H1 (cell line): ENCODE results near the gene ZMAT5. TPM values are rescaled to one million over a fixed set of nuclear protein-coding genes. Genes with fewer than 3 reads are reported as not detected.

Experiments used
- CTCF ChIA-PET: fragments of 300-600 bp; sonication (Branson Sonifier 250); formaldehyde crosslinking; loops from one replicate; lab custom pipeline; 2021; ENCODE audit not compliant: partially characterized antibody; lab: Charles Lee
- POLR2A ChIA-PET: fragments of 300-600 bp; sonication (Branson Sonifier 250); formaldehyde crosslinking; loops from one replicate; lab custom pipeline; 2021; ENCODE audit warnings: inconsistent platforms; ENCODE audit not compliant: partially characterized antibody; lab: Charles Lee
- DNase-seq, 2 experiments: peaks; one replicate each; pipeline versions ENCODE4 v3.0.0 to v3.0.0-alpha.2; 2010 to 2022; ENCODE audit warnings: low spot score in 2 of 2, low read depth in 1 of 2, mixed read lengths in 1 of 2
- FAIRE-seq: peaks from 2 replicates; lab custom pipeline; 2011; peaks lifted over from hg19 to GRCh38; lab: Jason Lieb, UNC
- H2AFZ ChIP-seq: 2 replicates; pipeline ENCODE4 v1.8.1; 2012; ENCODE audit warnings: low read length, inconsistent platforms
- H2AK5ac ChIP-seq: 2 replicates; pipeline ENCODE4 v1.6.1; 2013; ENCODE audit warnings: low read depth, low read length
- H2BK120ac ChIP-seq: replicated peaks from 2 replicates; pipeline ENCODE3; 2013; ENCODE audit warnings: low read depth, low read length, inconsistent platforms
- H2BK12ac ChIP-seq: 2 replicates; pipeline ENCODE4 v1.6.1; 2013; ENCODE audit warnings: low read depth, low read length
- H2BK15ac ChIP-seq: 2 replicates; pipeline ENCODE4 v1.6.1; 2013; ENCODE audit warnings: low read length
- H2BK20ac ChIP-seq: 2 replicates; pipeline ENCODE4 v1.6.1; 2013; ENCODE audit warnings: low read length
- H2BK5ac ChIP-seq: 2 replicates; pipeline ENCODE4 v1.6.1; 2013; ENCODE audit warnings: low read depth, low read length
- H3K14ac ChIP-seq: 2 replicates; pipeline ENCODE4 v1.6.1; 2013; ENCODE audit warnings: inconsistent platforms; ENCODE audit not compliant: insufficient read length
- H3K18ac ChIP-seq: 2 replicates; pipeline ENCODE4 v1.6.1; 2013; ENCODE audit warnings: low read length; ENCODE audit errors: extremely low read depth
- H3K23ac ChIP-seq: 2 replicates; pipeline ENCODE4 v1.6.1; 2013; ENCODE audit warnings: inconsistent platforms; ENCODE audit not compliant: insufficient read length
- H3K23me2 ChIP-seq: 2 replicates; pipeline ENCODE4 v1.6.1; 2013; ENCODE audit warnings: low read depth, low read length
- H3K27ac ChIP-seq: 2 replicates; pipeline ENCODE4 v1.6.1; 2011; ENCODE audit warnings: low read depth, low read length, inconsistent platforms
- H3K27me3 ChIP-seq, 4 experiments: replicated peaks in 1 of 4; 1 replicate in 1 of 4; 2 replicates in 3 of 4; pipeline versions ENCODE4 v1.6.1 to v1.8.1; 2011 to 2013; ENCODE audit warnings: low read length in 3 of 4, mild to moderate bottlenecking in 3 of 4, inconsistent platforms in 2 of 4, mixed read lengths in 2 of 4, moderate library complexity in 1 of 4; ENCODE audit not compliant: control insufficient read depth in 3 of 4, insufficient read depth in 3 of 4; ENCODE audit errors: extremely low read depth in 1 of 4
- H3K36me3 ChIP-seq, 4 experiments: 2 replicates each; pipeline versions ENCODE4 v1.6.1 to v1.8.1; 2011 to 2013; ENCODE audit warnings: mild to moderate bottlenecking in 4 of 4, low read length in 3 of 4, moderate library complexity in 2 of 4, control low read depth in 1 of 4, inconsistent platforms in 1 of 4; ENCODE audit not compliant: insufficient read depth in 4 of 4, control insufficient read depth in 2 of 4
- H3K4ac ChIP-seq: replicated peaks from 2 replicates; pipeline ENCODE3; 2013; ENCODE audit warnings: low read length, low read depth, mixed read lengths, inconsistent platforms; ENCODE audit not compliant: insufficient read length
- H3K4me1 ChIP-seq, 4 experiments: replicated peaks in 1 of 4; 1 replicate in 1 of 4; 2 replicates in 3 of 4; pipeline versions ENCODE4 v1.6.1 to v1.8.1; 2011 to 2013; ENCODE audit warnings: low read length in 3 of 4, inconsistent platforms in 2 of 4, mixed read lengths in 1 of 4; ENCODE audit not compliant: insufficient read depth in 4 of 4, control insufficient read depth in 3 of 4
- H3K4me2 ChIP-seq, 2 experiments: 2 replicates each; pipeline versions ENCODE4 v1.6.1 to v1.8.1; 2011 to 2013; ENCODE audit warnings: low read depth in 2 of 2, low read length in 2 of 2, control low read depth in 1 of 2, inconsistent platforms in 1 of 2, mild to moderate bottlenecking in 1 of 2; ENCODE audit not compliant: insufficient read depth in 1 of 2
- H3K4me3 ChIP-seq, 4 experiments: fragments of 200-600, 300-600 bp in 1 of 4; sonication (generic), shearing (Covaris generic), sonication (Bioruptor Twin) in 1 of 4; 2 replicates each; pipeline versions ENCODE4 v1.5.1 to v1.8.1; 2011 to 2016; ENCODE audit warnings: low read length in 4 of 4, low read depth in 3 of 4, control low read depth in 2 of 4, inconsistent platforms in 2 of 4, mild to moderate bottlenecking in 2 of 4, mixed read lengths in 1 of 4, moderate library complexity in 1 of 4; ENCODE audit not compliant: insufficient read depth in 2 of 4; ENCODE audit errors: extremely low read depth in 1 of 4
- H3K56ac ChIP-seq: replicated peaks from 2 replicates; pipeline ENCODE3; 2013; ENCODE audit warnings: low read depth, mild to moderate bottlenecking, mixed read lengths, low read length, inconsistent platforms; ENCODE audit not compliant: insufficient read length
- H3K79me1 ChIP-seq: 2 replicates; pipeline ENCODE4 v1.6.1; 2013; ENCODE audit warnings: low read depth, low read length, control low read depth
- H3K79me2 ChIP-seq, 2 experiments: 2 replicates each; pipeline versions ENCODE4 v1.6.1 to v1.8.1; 2012 to 2013; ENCODE audit warnings: low read length in 2 of 2, mild to moderate bottlenecking in 2 of 2, inconsistent platforms in 1 of 2; ENCODE audit not compliant: insufficient read depth in 2 of 2, control insufficient read depth in 1 of 2
- H3K9ac ChIP-seq, 4 experiments: replicated peaks in 1 of 4; 1 replicate in 1 of 4; 2 replicates in 3 of 4; pipeline versions ENCODE4 v1.6.1 to v1.8.1; 2011 to 2013; ENCODE audit warnings: low read depth in 3 of 4, low read length in 3 of 4, control low read depth in 2 of 4, mild to moderate bottlenecking in 2 of 4, moderate library complexity in 2 of 4, inconsistent platforms in 1 of 4; ENCODE audit errors: extremely low read depth in 1 of 4
- H3K9me3 ChIP-seq, 2 experiments: 2 replicates each; pipeline versions ENCODE4 v1.6.1 to v1.8.1; 2012 to 2013; ENCODE audit warnings: mild to moderate bottlenecking in 2 of 2, moderate library complexity in 2 of 2, control low read depth in 1 of 2, inconsistent platforms in 1 of 2, low read depth in 1 of 2, low read length in 1 of 2, mixed read lengths in 1 of 2; ENCODE audit not compliant: insufficient read depth in 2 of 2
- H4K20me1 ChIP-seq, 2 experiments: replicated peaks in 1 of 2; 2 replicates each; pipeline versions ENCODE3 to v1.8.1; 2011 to 2013; ENCODE audit warnings: inconsistent platforms in 2 of 2, low read length in 2 of 2, mild to moderate bottlenecking in 1 of 2; ENCODE audit not compliant: insufficient read depth in 2 of 2, control insufficient read depth in 1 of 2
- H4K5ac ChIP-seq: 2 replicates; pipeline ENCODE4 v1.6.1; 2013; ENCODE audit warnings: low read length, low read depth, mixed read lengths, inconsistent platforms; ENCODE audit not compliant: insufficient read length
- H4K8ac ChIP-seq: 2 replicates; pipeline ENCODE4 v1.8.0; 2013; ENCODE audit warnings: mild to moderate bottlenecking, moderate library complexity, low read length, inconsistent platforms; ENCODE audit not compliant: insufficient read depth; ENCODE audit errors: extremely low read depth
- H4K91ac ChIP-seq: replicated peaks from 2 replicates; pipeline ENCODE3; 2013; ENCODE audit warnings: low read length, mixed read lengths, inconsistent platforms; ENCODE audit not compliant: insufficient read length
- CBX8 ChIP-seq: fragments of 300-800, 300-1000 bp; sonication (generic); IDR thresholded peaks from 2 replicates; pipeline ENCODE4 v1.7.1; 2016; ENCODE audit warnings: low read depth, low read length, borderline replicate concordance
- CREB1 ChIP-seq: IDR thresholded peaks from 2 replicates; pipeline ENCODE4 v1.6.1; 2012; ENCODE audit warnings: inconsistent platforms
- EGR1 ChIP-seq: IDR thresholded peaks from 2 replicates; pipeline ENCODE4 v1.6.1; 2011; ENCODE audit warnings: low read depth, low read length, borderline replicate concordance
- EP300 ChIP-seq, 2 experiments: IDR thresholded peaks; 1 replicate in 1 of 2; 2 replicates in 1 of 2; pipeline ENCODE4 v1.6.1; 2011 to 2012; ENCODE audit warnings: low read depth in 2 of 2, low read length in 2 of 2, mild to moderate bottlenecking in 2 of 2, borderline replicate concordance in 1 of 2, inconsistent platforms in 1 of 2, moderate library complexity in 1 of 2
- EZH2 ChIP-seq: fragments of 200-600 bp; sonication (generic); IDR thresholded peaks from 2 replicates; pipeline ENCODE4 v1.7.1; 2012; ENCODE audit warnings: low read depth, mild to moderate bottlenecking, moderate library complexity, low read length, inconsistent platforms; ENCODE audit not compliant: severe bottlenecking
- GABPA ChIP-seq: IDR thresholded peaks from 2 replicates; pipeline ENCODE4 v1.6.1; 2011; ENCODE audit warnings: mild to moderate bottlenecking, low read length, moderate library complexity, borderline replicate concordance; ENCODE audit not compliant: insufficient read depth
- KDM4A ChIP-seq: IDR thresholded peaks from one replicate; pipeline ENCODE4 v1.7.1; 2012; ENCODE audit warnings: low read depth, mild to moderate bottlenecking, moderate library complexity, low read length, inconsistent platforms; ENCODE audit not compliant: severe bottlenecking
- NANOG ChIP-seq: IDR thresholded peaks from 2 replicates; pipeline ENCODE4 v1.6.1; 2011; ENCODE audit warnings: low read length, low read depth, mild to moderate bottlenecking, inconsistent platforms; ENCODE audit not compliant: insufficient read depth, poor library complexity, severe bottlenecking
- POLR2A ChIP-seq, 2 experiments: IDR thresholded peaks; 1 replicate in 1 of 2; 2 replicates in 1 of 2; pipeline ENCODE4 v1.6.1; 2011; ENCODE audit warnings: low read depth in 2 of 2, low read length in 2 of 2, mild to moderate bottlenecking in 2 of 2; ENCODE audit errors: control extremely low read depth in 1 of 2
- POU5F1 ChIP-seq: IDR thresholded peaks from 2 replicates; pipeline ENCODE4 v1.6.1; 2011; ENCODE audit warnings: low read depth, mild to moderate bottlenecking, low read length, moderate library complexity
- RBBP5 ChIP-seq: IDR thresholded peaks from 2 replicates; pipeline ENCODE4 v1.7.1; 2012; ENCODE audit warnings: low read depth, mild to moderate bottlenecking, inconsistent platforms, low read length, moderate library complexity, borderline replicate concordance
- RFX5 ChIP-seq: IDR thresholded peaks from 2 replicates; pipeline ENCODE4 v1.6.1; 2011; ENCODE audit warnings: low read depth, low read length, improper control_type of control experiment, borderline replicate concordance
- SAP30 ChIP-seq: fragments of 300-600 bp; sonication (generic); IDR thresholded peaks from 2 replicates; pipeline ENCODE4 v1.7.1; 2012; ENCODE audit warnings: low read length, moderate library complexity, mild to moderate bottlenecking, inconsistent platforms; ENCODE audit not compliant: insufficient read depth, insufficient replicate concordance
- WGBS, 2 experiments: shearing (Covaris generic) in 1 of 2; methylation state at CpG; one replicate each; pipeline versions ENCODE4 v1.1.6 to v1.1.7; 2013 to 2015; ENCODE audit warnings: low lambda C conversion rate in 2 of 2, mixed read lengths in 2 of 2, inconsistent platforms in 1 of 2, low coverage in 1 of 2, missing lambda C conversion rate in 1 of 2; ENCODE audit not compliant: insufficient replicate concordance in 2 of 2, insufficient coverage in 1 of 2, insufficient read length in 1 of 2; ENCODE audit errors: extremely low coverage in 1 of 2, missing lambda C conversion rate in 1 of 2; 5-methylcytosine and 5-hydroxymethylcytosine counted together
- polyA plus RNA-seq, 7 experiments: library from polyadenylated mRNA; depleted of rRNA in 3 of 7; stranded (reverse) in 5 of 7; unstranded in 2 of 7; fragments of >200 nt in 5 of 7; fragments of 200-250 nt in 2 of 7; gene quantifications; 1 replicate in 5 of 7; 2 replicates in 1 of 7; 4 replicates in 1 of 7; pipeline versions ENCODE4 v1.2.1 to v1.2.3, GENCODE V29; 2011 to 2013; ENCODE audit warnings: missing spikeins in 2 of 7, mixed read lengths in 2 of 7
- total RNA-seq: library from RNA; stranded (reverse); fragmentation: NEBNext Ultra II Directional; extraction: Animal tissue kit (Norgen Biotek cat#: 25700); gene quantifications from 2 replicates; pipeline ENCODE4 v1.2.1, GENCODE V29; 2021

The ZMAT5 gene
- total and polyA plus RNA-seq, 2 of the 8 experiments (the other 6 are each of a cell fraction or from before 2014, with no cell fraction given) = 14.0 to 38.3 TPM

DNA sequence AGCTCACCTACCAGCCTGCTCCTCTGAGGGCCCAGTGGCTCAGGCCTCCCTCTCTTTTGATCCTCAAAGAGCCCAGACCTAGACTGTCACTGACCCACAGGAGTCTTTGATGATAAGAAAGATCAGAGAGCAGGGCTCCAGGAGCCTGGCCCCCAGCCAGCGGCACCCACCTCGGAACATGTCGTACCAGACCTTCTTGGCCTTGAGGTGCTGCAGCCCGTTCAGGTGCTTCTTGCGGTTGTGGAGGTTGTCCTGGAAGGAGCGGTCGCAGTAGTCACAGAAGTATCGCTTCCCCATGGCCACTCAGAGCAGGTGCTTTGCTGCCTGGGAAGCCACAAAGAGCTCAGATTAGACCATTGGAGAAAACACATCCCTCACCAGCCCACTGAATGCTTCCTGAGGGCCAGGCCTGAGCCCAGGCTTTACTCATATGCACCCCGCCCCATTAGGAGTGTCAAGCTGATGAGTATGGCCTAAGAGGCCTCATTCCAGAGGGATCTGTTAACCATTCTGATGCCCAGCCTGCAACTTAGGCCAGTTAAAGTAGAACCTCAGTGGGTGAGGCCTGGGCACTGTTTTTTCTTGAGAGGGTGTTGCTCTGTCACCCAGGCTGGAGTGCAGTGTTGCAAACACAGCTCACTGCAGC is 18.4 kb downstream of the ZMAT5 start:
- no peak overlapping the region for H3K4me2 ChIP-seq
- H3K4ac ChIP-seq = no peak overlapping the region
- no peak overlapping the region for H2BK20ac ChIP-seq
- ChIA-PET POLR2A (interaction anchor here (1.5 kb wide), 1 partner anchor 10 kb away, joined by 5 read pairs; no protein-coding TSS in a partner anchor), CTCF (interaction anchor here (0.6 to 1.9 kb wide), 10 partner anchors 14 to 340 kb away, joined by 3 to 8 read pairs (median 4); no protein-coding TSS in a partner anchor)
- H3K79me1 ChIP-seq = no peaks in the 10 kb centered on the region
- H3K27me3 ChIP-seq = no peaks in the 10 kb centered on the region
- H2AK5ac ChIP-seq = no peak overlapping the region
- H3K4me1 ChIP-seq = no peaks in the 10 kb centered on the region; a peak in 1 of 7 replicates
- no peak overlapping the region for H3K23ac ChIP-seq
- H3K9me3 ChIP-seq = no peaks in the 10 kb centered on the region
- H4K8ac ChIP-seq = peak overlapping the region; percentile 37; the same call in 1 of the 2 replicates
- H3K23me2 ChIP-seq = no peaks in the 10 kb centered on the region
- H2BK12ac ChIP-seq = no peak overlapping the region
- H3K9ac ChIP-seq = no peak overlapping the region
- H3K4me3 ChIP-seq = no peak overlapping the region
- no peak overlapping the region for H3K56ac ChIP-seq
- H2BK5ac ChIP-seq = no peak overlapping the region
- DNase-seq (no peak), FAIRE-seq (no peak)
- H2AFZ ChIP-seq = no peak overlapping the region
- no peak overlapping the region for H3K14ac ChIP-seq
- no peak overlapping the region for H4K91ac ChIP-seq
- no peak overlapping the region for H3K27ac ChIP-seq
- no peak overlapping the region for H3K18ac ChIP-seq
- WGBS, 2 experiments = 85% methylated on average over 9 of the region's 9 CpGs; no CpG with 5 or more reads in 1 of the 2 experiments
- no peak overlapping the region for H2BK15ac ChIP-seq
- H3K36me3 ChIP-seq = no peaks in the 10 kb centered on the region
- no peak overlapping the region for H2BK120ac ChIP-seq
- no peaks in the 10 kb centered on the region for H3K79me2 ChIP-seq
- peaks cover 0 to 1% of the 10 kb centered on the region in 2 experiments for H4K20me1 ChIP-seq
- H4K5ac ChIP-seq = no peak overlapping the region
- TF ChIP-seq RBBP5 (no peak), EZH2 (no peak), CREB1 (no peak), EP300 (IDR thresholded peaks at IDR 0.05; ENCODE audit: borderline replicate concordance in 1 of 2, low read depth in 2 of 2, low read length in 2 of 2) (no peak), RFX5 (no peak), CBX8 (no peak), SAP30 (no peak), POU5F1 (no peak), NANOG (no peak), GABPA (no peak), EGR1 (no peak), POLR2A (IDR thresholded peaks at IDR 0.05; ENCODE audit: control extremely low read depth in 1 of 2, low read depth in 2 of 2, low read length in 2 of 2) (no peak), KDM4A (no peak)
